Non-pigmented ciliary epithelial cell (primary cell): ENCODE data around the gene CBL.
"Not testable (repeated sequence)": the region's sequence is repeated elsewhere in the genome, so short reads cannot be mapped to it uniquely, and the experiment has no call there.

Experiments used
- DNase-seq: peaks from one replicate; pipeline ENCODE4 v3.0.0-alpha.2; 2010; ENCODE audit warnings: low read depth

The CBL gene

DNA sequence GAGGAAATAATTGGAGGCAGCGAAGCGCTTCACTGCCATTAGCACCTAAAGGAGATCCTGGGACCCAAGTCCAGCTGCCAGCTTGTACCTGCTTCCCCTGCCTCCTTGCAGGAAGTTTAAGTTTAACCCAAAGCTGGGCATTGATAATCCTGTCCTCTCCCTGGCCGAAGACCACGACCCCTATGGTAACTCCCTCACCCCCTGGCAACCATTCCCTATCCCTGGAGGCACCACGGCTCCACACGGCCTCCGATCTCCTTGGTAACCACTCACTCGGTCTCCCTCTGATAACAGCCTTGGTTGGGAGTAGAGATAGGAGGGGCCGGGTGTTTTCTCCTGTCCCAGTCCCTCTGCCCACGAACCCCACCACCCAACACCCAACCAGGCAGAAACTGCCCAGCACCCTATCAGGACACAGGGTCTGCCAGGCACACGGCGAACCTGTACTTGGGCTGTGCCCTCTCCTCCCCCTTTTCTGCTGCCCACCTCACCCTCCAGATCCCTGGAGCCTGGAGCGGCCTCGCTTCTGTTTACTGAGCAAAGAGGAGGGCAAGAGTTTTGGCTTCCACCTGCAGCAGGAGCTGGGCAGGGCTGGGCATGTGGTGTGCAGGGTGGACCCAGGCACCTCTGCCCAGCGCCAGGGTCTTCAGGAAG, 20.0 kb upstream of the CBL start:
- DNase-seq = no peak

DNA sequence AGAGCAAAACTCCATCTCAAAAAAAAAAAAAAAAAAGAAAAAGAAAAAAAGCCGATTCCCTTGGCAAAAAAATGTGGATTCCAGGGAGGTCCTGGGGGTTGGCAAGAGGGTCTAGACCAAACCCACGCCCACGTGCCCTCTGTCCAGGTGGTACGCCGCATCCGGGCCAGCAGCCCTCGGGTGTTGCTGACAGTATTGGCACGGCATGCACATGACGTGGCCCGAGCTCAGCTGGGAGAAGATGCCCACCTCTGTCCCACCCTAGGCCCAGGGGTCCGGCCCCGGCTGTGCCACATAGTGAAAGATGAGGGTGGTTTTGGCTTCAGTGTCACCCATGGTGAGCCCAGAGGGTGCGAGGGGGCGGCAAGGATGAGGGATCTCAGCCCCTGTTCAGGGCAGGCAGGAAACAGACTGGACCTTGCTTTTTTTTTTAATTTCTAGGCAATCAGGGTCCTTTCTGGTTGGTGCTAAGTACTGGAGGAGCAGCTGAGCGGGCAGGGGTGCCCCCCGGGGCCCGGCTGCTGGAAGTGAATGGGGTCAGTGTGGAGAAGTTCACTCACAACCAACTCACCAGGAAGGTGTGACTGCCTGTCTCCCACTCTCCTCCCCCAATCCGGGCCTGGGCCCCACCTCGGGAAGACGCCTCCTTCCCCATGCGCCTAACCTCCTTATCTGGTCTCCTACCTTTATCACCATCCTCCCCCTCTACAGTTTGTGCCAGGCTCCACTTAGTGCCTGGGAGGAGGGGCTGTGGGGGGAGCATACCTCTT, 18.8 kb upstream of the CBL start:
- DNase-seq = no peak

DNA sequence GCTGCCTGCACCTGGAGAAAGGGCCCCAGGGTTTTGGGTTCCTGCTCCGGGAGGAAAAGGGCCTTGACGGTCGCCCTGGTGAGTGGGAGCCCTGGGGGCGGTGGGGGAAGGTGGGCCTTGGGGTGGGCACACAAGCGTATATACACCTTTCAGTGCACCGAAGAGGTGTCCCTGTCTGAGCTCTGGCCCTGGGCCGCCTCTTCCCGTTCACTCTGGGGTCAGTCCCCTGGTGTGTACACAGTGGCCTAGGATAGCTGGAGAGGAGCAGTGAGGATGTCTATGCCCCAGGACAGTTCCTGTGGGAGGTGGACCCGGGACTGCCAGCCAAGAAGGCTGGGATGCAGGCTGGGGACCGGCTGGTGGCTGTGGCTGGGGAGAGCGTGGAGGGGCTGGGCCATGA, 18.1 kb upstream of the CBL start:
- DNase-seq = no peak

DNA sequence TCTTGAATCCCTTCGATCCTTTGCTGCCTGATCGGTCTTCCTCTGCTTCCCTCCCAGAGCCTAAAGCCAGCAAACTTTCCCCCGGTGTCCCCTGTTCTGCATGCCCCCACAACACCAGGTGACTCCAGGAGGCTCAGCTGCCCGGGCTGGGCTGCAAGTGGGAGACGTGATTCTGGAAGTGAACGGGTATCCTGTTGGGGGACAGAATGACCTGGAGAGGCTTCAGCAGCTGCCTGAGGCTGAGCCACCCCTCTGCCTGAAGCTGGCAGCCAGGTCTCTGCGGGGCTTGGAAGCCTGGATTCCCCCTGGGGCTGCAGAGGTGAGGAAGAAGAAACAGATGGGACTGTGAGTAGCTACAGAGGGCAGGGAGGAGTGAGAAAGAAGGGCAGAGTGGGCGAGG, 17.3 kb upstream of the CBL start:
- DNase-seq = no peak

DNA sequence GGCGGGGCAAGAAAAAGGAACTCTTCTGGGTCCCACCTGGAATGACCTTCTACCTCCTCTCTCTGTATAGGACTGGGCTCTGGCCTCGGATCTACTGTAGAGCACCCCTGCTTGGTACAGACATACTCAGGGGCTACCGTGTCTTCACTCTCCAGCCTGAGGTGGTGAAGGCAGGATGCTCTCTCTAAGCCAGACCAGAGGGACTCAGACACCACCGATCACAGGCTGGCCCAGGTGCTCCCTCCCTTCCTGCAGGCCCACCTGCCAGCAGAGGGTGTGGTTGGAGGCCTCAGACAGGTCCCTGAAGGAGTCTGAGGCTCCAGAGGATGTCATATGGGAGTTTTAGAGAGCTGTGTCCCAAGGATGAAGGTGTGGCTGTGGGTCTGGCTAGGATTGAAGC, 16.7 kb upstream of the CBL start:
- DNase-seq = no peak

DNA sequence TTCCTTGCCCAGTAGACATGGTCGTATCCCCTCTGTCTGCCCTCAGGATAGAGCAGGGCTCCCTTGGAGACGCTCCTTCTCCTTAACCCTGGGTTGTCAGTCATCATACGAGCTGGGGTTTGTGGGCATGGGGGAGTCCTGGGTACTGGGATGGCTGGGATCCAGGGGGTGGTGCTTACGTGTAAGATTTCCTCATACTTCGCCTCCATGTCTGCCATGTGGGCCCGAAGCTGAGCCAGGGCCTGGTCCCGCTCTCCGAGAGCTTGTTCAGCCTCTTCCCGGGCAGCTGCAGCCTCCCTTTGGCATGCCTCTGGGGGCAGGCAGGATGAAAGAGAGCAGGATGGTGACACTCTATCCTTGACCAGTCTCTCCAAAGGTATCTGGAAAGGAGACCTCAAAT, 15.6 kb upstream of the CBL start:
- no peak for DNase-seq

DNA sequence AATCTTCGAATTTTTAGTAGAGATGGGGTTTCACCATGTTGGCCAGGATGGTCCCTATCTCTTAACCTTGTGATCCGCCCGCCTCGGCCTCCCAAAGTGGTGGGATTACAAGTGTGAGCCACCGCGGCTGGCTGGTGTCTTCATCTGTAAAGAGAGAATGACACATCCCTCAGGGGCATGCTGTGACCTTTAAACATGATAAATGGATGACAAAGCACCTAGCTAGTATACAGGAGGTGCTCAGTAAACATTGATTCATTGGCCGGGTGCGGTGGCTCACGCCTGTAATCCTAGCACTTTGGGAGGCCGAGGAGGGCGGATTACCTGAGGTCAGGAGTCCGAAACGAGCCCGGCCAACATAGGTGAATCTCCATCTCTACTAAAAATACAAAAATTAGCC, 14.9 kb upstream of the CBL start:
- DNase-seq = not testable (repeated sequence)

DNA sequence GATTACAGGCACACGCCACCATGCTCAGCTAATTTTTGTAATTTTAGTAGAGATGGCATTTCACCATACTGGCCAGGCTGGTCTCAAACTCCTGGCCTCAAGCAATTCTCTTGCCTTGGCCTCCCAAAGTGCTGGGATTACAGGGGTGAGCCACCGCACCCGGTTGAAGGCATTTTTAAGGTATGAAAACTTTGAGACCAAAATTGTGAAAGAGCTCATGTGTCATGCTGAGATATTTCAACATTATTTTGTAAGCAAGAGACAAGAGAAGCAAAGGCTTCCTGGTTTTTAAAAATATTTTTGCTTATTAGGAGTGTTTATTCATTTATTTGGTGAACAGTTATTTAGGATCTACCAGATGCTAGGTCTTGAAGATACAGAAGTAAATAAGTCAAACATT, 14.0 kb upstream of the CBL start:
- no peak for DNase-seq

DNA sequence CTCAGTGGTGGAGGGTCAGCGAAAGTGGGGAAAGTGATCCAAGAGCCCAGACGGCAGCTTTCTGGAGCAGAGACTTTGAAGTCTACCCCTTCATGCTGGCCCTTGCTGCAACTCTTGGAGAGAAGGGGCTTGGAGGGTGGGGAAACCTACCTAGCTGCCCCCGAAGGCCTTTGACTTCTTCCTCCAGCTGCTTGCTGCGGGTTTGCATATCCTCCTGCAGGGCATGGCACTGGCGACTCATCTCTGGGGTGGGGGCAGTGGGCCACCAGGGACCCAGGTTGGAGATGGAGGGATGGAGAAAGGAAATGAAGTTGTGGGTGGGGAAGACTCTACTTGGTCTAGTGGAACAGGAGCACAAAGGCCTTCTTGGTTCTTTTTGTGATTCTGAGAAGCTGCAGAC, 13.1 kb upstream of the CBL start:
- DNase-seq = no peak

DNA sequence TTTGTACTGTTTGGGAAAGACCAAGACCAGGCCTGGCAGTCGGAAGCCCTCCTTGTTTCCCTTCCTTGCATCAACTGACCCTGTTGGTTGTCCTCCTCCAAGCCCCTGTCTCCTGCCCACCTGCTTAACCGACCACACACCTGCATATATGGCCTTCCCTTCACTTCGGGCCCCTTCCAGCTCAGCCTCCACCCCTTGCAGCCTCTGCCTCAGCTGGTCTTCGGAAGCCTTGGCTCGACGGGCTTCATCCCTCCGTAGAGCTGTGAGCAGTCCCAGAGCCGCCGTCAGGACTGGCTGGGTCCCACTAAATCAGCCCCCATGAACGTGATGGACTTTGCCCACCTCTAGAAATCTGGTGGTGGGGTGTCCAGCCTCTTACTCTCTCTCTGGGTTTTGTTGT, 12.5 kb upstream of the CBL start:
- no peak for DNase-seq

DNA sequence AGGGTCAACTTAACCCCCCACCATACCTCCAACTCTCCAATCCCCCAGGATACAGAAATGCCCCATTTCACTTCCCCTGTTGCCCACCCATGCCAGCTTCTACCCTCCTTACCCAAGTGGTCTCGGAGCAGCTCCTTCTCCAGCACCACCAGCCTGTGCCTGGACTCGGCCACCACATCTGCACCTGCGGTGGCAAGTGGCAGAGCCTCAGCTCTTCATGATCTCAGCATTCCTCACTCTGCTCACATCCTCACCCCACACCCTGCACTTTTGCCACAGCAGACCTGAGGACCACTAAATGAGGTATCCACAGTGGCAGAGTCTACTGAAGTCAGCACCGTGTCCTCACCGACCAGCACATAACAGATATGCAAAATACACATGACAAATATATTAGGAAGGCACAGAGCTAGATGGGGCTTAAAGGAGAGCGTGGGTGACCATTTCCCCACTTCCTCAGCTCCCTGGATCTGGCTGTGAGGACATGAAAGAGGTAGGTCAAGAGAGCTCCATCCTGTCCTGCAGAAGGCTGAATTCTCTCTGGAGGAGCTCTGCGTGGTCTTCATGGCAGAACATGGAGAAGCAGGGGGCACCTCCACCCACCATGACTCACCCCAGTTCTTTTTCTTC, 11.2 kb upstream of the CBL start:
- DNase-seq = no peak

DNA sequence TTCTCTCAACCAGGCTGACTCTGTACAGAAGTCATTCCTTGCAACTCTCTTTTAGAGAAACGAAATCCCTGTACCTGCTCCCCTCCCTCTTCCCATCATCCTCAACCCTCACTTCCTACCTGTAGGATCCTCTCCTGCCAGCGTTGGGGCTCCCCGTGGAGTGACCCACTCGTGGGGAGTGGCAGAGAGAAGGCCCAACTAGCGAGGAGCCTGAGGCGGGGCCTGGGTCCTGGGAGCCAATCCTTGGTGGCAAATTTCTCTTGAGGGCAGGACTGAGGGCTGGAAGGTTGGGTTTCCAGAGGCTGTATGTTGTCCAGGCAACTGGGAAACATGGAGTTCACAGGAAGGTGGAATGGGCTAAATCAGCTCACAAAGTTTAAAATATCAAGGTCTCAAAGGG, 10.5 kb upstream of the CBL start:
- no peak for DNase-seq

DNA sequence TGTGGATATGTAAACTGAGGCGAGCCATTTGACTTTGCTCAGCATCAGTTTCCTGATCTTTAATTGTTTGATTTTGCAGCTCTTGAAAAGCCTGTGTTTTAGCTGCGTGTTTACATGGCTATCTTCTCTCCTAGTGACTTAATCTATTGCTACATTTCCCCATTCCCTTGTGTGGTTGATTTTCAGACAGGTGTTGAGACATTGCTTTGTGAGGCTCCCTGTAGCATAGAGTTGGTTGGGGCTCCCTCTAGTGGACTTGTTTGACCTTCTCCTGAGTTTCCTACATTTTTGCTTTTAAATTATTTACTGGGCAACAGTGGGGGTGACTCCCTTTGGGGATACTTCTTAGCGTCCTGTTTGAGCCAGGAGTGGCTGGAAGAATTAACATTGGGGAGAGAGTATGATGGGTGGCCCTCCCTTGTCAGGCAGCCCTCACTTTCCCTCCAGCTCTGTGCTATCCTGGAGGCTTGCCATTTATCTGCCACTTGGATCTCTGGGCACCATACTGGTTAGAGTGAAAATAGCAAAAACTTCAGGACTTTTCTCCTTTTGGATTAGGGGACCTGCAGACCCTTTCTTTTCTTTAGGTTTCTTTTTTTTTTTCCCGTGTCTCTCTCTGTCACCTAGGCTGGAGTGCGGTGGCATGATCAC, 9.2 kb upstream of the CBL start:
- DNase-seq = peak; percentile 52

DNA sequence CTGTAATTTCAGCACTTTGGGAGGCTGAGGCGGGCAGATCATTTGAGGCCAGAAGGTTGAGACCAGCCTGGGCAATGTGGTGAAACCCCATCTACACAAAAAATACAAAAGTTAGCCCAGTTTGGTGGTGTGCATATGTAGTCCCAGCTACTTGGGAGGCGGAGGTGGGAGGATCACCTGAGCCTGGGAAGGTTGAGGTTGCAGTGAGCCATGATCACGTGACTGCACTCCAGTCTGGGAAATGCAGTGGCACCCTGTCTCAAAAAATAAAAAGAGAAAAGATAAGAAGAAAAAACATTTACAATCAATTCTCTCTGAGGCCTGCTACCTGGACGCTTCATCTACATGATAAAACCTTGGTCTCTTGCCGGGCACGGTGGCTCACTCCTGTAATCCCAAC, 7.2 kb upstream of the CBL start:
- no peak for DNase-seq

DNA sequence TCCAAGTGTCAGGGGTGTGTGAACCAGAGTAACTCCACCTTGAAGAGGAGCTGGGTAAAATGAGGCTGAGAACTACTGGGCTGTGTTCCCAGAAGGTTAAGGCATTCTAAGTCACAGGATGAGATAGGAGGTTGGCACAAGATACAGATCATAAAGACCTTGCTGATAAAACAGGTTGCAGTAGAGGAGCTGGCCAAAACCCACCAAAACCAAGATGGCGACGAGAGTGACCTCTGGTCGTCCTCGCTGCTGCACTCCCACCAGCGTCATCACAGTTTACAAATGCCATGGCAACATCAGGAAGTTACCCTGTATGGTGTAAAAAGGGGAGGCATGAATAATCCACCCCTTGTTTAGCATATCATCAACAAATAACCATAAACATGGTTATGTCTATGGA, 4.9 kb upstream of the CBL start:
- not testable (repeated sequence) for DNase-seq

DNA sequence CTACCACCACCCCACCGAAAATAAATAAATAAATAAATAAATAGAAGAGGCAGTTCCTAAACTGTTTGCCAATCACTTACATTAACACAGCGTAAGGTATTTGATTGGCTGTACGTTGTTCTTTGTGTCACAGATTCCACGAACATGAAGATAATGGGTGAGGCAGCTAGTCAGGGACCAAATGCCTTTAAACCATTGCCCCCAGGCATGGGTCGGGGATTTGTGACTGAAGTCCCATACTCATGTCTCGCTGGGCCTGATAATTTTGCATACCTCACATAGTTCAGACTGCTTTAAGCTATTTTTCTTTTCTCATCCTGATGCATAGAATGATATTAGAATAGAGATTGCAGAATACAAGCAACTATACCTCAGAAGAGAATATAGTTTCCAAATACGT, 3.6 kb upstream of the CBL start:
- no peak for DNase-seq

DNA sequence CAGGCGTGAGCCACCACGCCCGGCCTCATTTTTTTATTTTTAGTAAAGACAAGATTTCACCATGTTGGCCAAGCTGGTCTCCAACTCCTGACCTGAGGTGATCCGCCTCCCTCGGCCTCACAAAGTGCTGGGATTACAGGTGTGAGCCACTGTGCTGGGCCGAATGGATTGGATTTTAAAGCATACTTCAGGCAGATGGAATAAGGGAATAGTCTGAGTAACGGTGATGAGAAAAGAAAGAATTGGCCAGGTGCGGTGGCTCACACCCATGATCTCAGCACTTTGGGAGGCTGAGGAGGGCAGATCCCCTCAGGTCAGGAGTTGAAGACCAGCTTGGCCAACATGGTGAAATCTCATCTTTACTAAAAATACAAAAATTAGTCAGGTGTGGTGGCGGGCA, 2.1 kb upstream of the CBL start:
- DNase-seq = no peak

DNA sequence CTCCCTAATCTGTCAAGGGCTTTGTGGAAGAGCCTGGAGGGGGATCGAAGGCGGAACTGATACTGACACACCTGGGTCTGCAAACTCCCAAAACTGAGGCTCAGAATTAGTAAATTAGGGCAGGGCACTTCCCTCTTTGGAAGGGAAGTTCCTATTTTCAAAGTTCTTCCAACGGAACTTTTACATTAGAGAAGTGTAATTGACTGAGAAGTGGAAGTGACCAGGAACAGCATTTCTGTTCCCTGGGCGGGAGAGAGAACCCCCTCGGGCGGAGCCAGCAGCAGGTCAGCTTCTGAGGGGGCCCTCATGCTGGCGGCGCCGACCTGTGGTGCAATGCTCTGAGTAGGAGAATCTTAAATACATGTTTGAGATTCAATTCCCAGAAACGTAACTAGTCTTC, 1.1 kb upstream of the CBL start:
- DNase-seq = no peak

DNA sequence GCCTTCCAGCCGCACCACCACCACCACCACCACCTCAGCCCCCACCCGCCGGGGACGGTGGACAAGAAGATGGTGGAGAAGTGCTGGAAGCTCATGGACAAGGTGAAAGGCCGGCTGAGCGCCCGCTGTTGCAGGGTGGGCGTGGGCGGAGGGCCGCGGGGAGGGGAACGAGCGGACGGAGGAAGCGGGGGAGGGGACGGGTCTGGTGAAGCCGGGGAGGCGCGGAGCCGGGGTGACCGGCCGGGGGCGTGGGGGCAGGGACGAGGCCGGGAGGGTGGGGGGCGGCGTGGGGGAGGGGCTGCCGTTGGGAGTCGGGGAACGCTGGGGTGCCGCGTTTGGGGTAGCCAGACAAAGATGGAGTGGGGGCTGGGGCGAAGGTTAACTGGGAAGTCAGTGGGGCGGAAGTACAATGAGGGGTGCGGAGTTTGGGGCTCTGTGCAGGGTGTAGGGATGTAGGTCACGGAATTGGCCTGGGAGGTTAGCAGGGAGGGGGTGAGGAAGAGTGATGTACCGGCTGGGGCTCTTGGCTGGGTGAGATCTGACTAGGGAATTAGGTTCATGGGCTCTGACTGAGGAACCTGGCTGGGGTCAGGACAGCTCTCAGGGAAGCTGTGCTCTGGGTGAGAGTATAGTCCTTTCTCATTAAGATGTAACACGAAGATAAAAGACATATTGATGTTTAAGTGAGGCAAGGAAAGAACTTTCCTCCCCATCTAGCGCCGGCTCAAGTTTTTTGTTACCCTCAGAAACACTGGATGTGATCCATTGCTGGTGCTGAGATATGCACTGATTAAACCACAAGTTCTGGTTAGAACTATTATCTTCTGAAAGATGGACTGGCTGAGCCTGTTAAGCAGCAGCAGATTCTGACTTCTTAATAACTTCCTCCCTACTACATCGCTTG, 624 bp downstream of the CBL start:
- no peak for DNase-seq

DNA sequence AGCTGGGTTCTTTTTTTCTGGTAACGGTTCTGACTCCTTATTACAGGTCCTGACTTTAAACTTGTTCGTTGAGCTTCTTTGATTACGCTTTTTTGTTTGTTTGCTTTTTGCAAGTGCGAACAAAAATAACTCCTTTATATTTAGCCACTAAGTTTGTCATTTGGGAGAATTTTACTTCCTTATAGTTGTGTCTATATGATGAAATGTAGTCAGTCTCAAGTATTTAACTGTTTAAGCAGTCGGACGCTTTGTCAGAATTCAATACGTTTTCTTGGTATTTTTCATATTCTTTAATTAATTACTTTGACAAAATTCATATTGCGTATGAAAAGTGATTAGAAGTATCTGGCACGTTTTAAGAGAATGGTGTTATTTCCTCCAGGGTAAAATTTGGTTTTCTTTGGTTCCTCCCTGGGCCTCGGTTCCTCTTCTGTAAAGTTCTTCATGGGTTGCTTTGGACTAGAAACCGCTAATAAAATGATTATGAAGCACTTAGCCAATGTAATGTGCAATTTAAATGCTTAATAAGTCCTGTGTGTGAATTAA, 1.3 kb downstream of the CBL start:
- no peak for DNase-seq

DNA sequence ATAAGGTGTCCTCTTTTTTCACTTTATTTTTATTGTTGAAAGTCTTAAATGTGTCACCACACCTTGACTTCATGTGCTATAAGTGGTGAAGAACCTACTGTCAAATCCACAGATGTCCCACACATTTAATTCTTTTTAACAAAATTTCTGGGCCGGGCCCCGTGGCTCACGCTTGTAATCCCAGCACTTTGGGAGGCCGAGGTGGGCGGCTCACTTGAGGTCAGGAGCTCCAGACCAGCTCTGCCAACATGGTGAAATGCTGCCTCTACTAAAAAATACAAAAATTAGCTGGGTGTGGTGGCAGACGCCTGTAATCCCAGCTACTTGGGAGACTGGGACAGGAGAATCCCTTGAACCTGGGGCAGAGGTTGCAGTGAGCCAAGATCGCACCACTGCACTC, 3.0 kb downstream of the CBL start:
- no peak for DNase-seq

DNA sequence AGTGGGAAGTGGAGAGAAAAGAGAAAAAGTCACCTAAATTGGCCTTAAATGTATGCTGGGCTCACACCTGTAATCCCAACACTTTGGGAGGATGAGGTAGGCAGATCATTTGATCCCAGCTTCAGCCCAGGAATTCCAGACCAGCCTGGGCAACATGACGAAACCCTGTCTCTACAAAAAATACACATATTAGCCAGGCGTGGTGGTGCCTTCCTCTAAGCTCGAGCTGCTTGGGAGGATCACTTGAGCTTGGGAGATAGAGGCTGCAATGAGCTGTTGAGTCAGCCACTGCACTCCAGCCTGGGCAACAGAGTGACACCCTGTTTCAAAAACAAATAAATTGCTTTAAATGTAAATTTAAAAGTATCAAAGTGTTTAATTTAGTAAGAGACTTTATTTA, 3.9 kb downstream of the CBL start:
- no peak for DNase-seq
